Adrenal gland (tissue), 5 donors: Measurements from ENCODE around the gene FAF1.

ENCODE experiments used
- CTCF ChIP-seq, 6 experiments: fragments of 450-650 bp in 4 of 6; fragments of 200-600 bp in 2 of 6; sonication (generic) in 1 of 6; IDR thresholded peaks; 1 replicate in 5 of 6; 2 replicates in 1 of 6; pipeline versions ENCODE4 v1.5.1 to v1.8.0; 2016 to 2021; ENCODE audit warnings: antibody characterized with exemption in 6 of 6, mild to moderate bottlenecking in 2 of 6, moderate library complexity in 1 of 6
- POLR2A ChIP-seq, 2 donors: fragments of 450-650 bp; IDR thresholded peaks; one replicate each; pipeline ENCODE4 v1.6.1; 2017; ENCODE audit warnings: antibody characterized with exemption in 2 of 2, mild to moderate bottlenecking in 2 of 2, moderate library complexity in 1 of 2
- donor health status: DM: no; HTN: no; CAD: no.

DNA sequence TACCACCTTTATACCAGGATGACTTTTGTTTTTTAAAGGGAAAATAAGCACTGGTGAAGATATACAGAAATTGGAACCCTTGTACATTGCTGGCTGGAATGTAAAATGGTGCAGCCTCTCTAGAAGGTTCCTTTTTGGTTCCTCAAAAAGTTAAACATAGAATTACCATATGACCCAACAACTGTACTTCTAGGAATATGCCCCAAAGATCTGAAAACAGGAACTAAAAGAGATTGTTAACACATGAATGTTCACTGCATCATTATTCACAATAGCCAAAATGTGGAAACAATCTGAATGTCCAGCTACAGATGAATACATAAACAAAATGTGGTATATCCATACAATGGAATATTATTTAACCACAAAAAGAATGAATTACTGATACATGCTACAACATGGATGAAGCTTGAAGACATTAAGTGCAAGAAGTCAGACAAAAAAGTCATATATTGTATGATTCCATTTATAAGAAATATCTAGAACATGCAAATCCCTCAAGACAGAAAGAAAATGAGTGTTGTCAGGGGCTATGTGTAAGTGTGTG lies 452.0 kb downstream of the FAF1 start:
- TF ChIP-seq POLR2A (IDR thresholded peaks at IDR 0.05) (no peak), CTCF (IDR thresholded peaks at IDR 0.05) (no peak)
